HepG2 (cell line): ENCODE data around the gene TJP2. TPM values are rescaled to one million over a fixed set of nuclear protein-coding genes. Genes with fewer than 3 reads are reported as not detected.

Source experiments
- CBFB ChIP-seq: sonication (generic); formaldehyde crosslinking; IDR thresholded peaks from 2 replicates; pipeline ENCODE4 v1.4.0; 2020; ENCODE audit warnings: missing genetic modification reagents
- CBX2 ChIP-seq, 2 experiments: fragments of 200-600 bp in 1 of 2; sonication (generic); formaldehyde crosslinking in 1 of 2; IDR thresholded peaks; 2 replicates each; pipeline versions ENCODE4 v1.7.0 to v1.8.1; 2018 to 2022; ENCODE audit warnings: low read depth in 2 of 2, low read length in 1 of 2, mild to moderate bottlenecking in 1 of 2, missing genetic modification reagents in 1 of 2
- HBP1 ChIP-seq: IDR thresholded peaks from 2 replicates; pipeline ENCODE4 v1.6.1; 2016; ENCODE audit warnings: low read depth, control low read depth
- HOXA9 ChIP-seq: sonication (generic); formaldehyde crosslinking; IDR thresholded peaks from 2 replicates; pipeline ENCODE4 v1.8.1; 2022; ENCODE audit warnings: missing genetic modification reagents, mild to moderate bottlenecking, moderate library complexity, borderline replicate concordance
- LBX2 ChIP-seq: sonication (generic); formaldehyde crosslinking; IDR thresholded peaks from 2 replicates; pipeline ENCODE4 v1.5.0; 2020; ENCODE audit warnings: missing genetic modification reagents, mild to moderate bottlenecking, borderline replicate concordance
- NR2F6 ChIP-seq, 2 experiments: IDR thresholded peaks; 2 replicates each; pipeline ENCODE4 v1.6.1; 2016; ENCODE audit warnings: antibody characterized with exemption in 1 of 2, mild to moderate bottlenecking in 1 of 2
- POLR2AphosphoS2 ChIP-seq: IDR thresholded peaks from 2 replicates; pipeline ENCODE4 v1.6.1; 2011; ENCODE audit warnings: low read depth, low read length, improper control_type of control experiment
- PPARG ChIP-seq: conservative IDR thresholded peaks from 2 replicates; pipeline ENCODE4 v1.6.1; 2016; ENCODE audit warnings: missing biosample characterization, missing genetic modification reagents
- PRDM10 ChIP-seq: sonication (generic); formaldehyde crosslinking; IDR thresholded peaks from 2 replicates; pipeline ENCODE4 v1.4.0; 2020; ENCODE audit warnings: low read depth, missing genetic modification reagents
- SAP130 ChIP-seq: IDR thresholded peaks from 2 replicates; pipeline ENCODE4 v1.6.1; 2016; ENCODE audit warnings: low read depth
- SIX1 ChIP-seq: sonication (generic); formaldehyde crosslinking; IDR thresholded peaks from 2 replicates; pipeline ENCODE4 v1.4.0; 2020; ENCODE audit warnings: missing genetic modification reagents, borderline replicate concordance
- SMARCC2 ChIP-seq: fragments of 450-650 bp; IDR thresholded peaks from 2 replicates; pipeline ENCODE4 v1.6.1; 2017; ENCODE audit warnings: antibody characterized with exemption, mild to moderate bottlenecking
- SMYD3 ChIP-seq: sonication (generic); formaldehyde crosslinking; IDR thresholded peaks from 2 replicates; pipeline ENCODE4 v1.8.1; 2023; ENCODE audit warnings: mild to moderate bottlenecking, missing genetic modification reagents
- ZBTB21 ChIP-seq: sonication (generic); formaldehyde crosslinking; IDR thresholded peaks from 2 replicates; pipeline ENCODE4 v1.4.0; 2020; ENCODE audit warnings: missing genetic modification reagents
- ZFP62 ChIP-seq: sonication (generic); formaldehyde crosslinking; IDR thresholded peaks from 2 replicates; pipeline ENCODE4 v1.4.0; 2020; ENCODE audit warnings: missing genetic modification reagents
- ZMAT3 ChIP-seq: sonication (generic); formaldehyde crosslinking; conservative IDR thresholded peaks from 2 replicates; pipeline ENCODE4 v1.7.0; 2021; ENCODE audit warnings: missing genetic modification reagents
- ZNF274 ChIP-seq: sonication (generic); formaldehyde crosslinking; IDR thresholded peaks from 2 replicates; pipeline ENCODE4 v1.5.1; 2020; ENCODE audit warnings: mild to moderate bottlenecking, missing genetic modification reagents
- ZNF431 ChIP-seq: sonication (generic); formaldehyde crosslinking; IDR thresholded peaks from 2 replicates; pipeline ENCODE4 v1.9.0; 2022; ENCODE audit warnings: missing genetic modification reagents, low read depth, mild to moderate bottlenecking, borderline replicate concordance
- ZNF513 ChIP-seq: sonication (generic); formaldehyde crosslinking; conservative IDR thresholded peaks from 2 replicates; pipeline ENCODE4 v1.5.0; 2020; ENCODE audit warnings: missing genetic modification reagents
- ZNF562 ChIP-seq: sonication (generic); formaldehyde crosslinking; IDR thresholded peaks from 2 replicates; pipeline ENCODE4 v1.8.0; 2022; ENCODE audit warnings: missing genetic modification reagents, borderline replicate concordance
- ZNF563 ChIP-seq: sonication (generic); formaldehyde crosslinking; IDR thresholded peaks from 2 replicates; pipeline ENCODE4 v1.8.0; 2022; ENCODE audit warnings: mild to moderate bottlenecking, moderate library complexity, missing genetic modification reagents
- ZNF614 ChIP-seq: IDR thresholded peaks from 2 replicates; pipeline ENCODE4 v1.6.1; 2018; ENCODE audit warnings: missing biosample characterization, missing genetic modification reagents, inconsistent platforms, borderline replicate concordance
- ZNF773 ChIP-seq: sonication (generic); formaldehyde crosslinking; IDR thresholded peaks from 2 replicates; pipeline ENCODE4 v1.4.0; 2020; ENCODE audit warnings: missing genetic modification reagents, borderline replicate concordance
- polyA plus RNA-seq, 8 experiments: library from polyadenylated mRNA; depleted of rRNA in 3 of 8; stranded (reverse) in 7 of 8; unstranded in 1 of 8; fragments of >200 nt; fragmentation: Illumina TruSeq in 4 of 8; extraction: Trizol in 4 of 8; gene quantifications; 2 replicates each; pipeline versions ENCODE4 v1.2.1 to v1.2.3, GENCODE V29; 2011 to 2016; ENCODE audit warnings: low read depth in 4 of 8, missing spikeins in 1 of 8, mixed read lengths in 1 of 8; ENCODE audit not compliant: insufficient read depth in 1 of 8
- total RNA-seq, 5 experiments: library from RNA; depleted of rRNA; stranded (reverse); fragments of >200 nt; fragmentation: Illumina TruSeq; extraction: Trizol; gene quantifications; 2 replicates each; pipeline ENCODE4 v1.2.3, GENCODE V29; 2016; ENCODE audit warnings: low read depth in 1 of 5

The TJP2 gene
- total and polyA plus RNA-seq, 2 of the 13 experiments (the other 11 are each of a cell fraction or from before 2014, with no cell fraction given), result 109 to 110 TPM

GRCh38 chr9:69131682-69132081 is 42.4 kb upstream of the TJP2 start (continued):
- TF ChIP-seq PRDM10 (CRISPR knock-in tag) (0 out of 2 replicates have a peak, but pooled peaks have one; percentile 16), ZMAT3 (CRISPR knock-in tag) (no peak), NR2F6 (IDR thresholded peaks at IDR 0.05) (peak; percentile 32; the same call in 1 of the 2 replicates), NR2F6 (CRISPR knock-in tag; IDR thresholded peaks at IDR 0.05) (no peak), CBX2 (IDR thresholded peaks at IDR 0.05; ENCODE audit: low read depth, low read length) (no peak), CBX2 (CRISPR knock-in tag; IDR thresholded peaks at IDR 0.05; ENCODE audit: low read depth) (no peak), ZBTB21 (CRISPR knock-in tag) (no peak), SAP130 (CRISPR knock-in tag) (peak; percentile 58), ZNF562 (CRISPR knock-in tag) (no peak), SMARCC2 (no peak), ZNF431 (CRISPR knock-in tag) (no peak), CBFB (no peak), SMYD3 (CRISPR knock-in tag) (no peak), HBP1 (CRISPR knock-in tag) (no peak), ZNF513 (no peak), ZNF563 (CRISPR knock-in tag) (no peak), ZFP62 (CRISPR knock-in tag) (no peak), PPARG (CRISPR knock-in tag) (no peak), ZNF274 (CRISPR knock-in tag) (no peak), ZNF614 (CRISPR knock-in tag) (peak; percentile 85; the same call in 1 of the 2 replicates), SIX1 (CRISPR knock-in tag) (0 out of 2 replicates have a peak, but pooled peaks have one; percentile 26), ZNF773 (no peak), POLR2AphosphoS2 (no peak), LBX2 (no peak), HOXA9 (CRISPR knock-in tag) (no peak)
